Upper lobe of left lung (tissue), 6 donors: Measurements from ENCODE around the gene TTC28. TPM values are rescaled to one million over a fixed set of nuclear protein-coding genes. Genes with fewer than 3 reads are reported as not detected.
A peak's percentile ranks its signal among the peaks of the same experiment; 100 is the strongest.

Experiments used
- ATAC-seq, 2 donors: fragments of 200-7000 bp; cut with Tn5 transposase; one replicate each; pipeline ENCODE4 v1.9.1; 2022; ENCODE audit warnings: mild to moderate bottlenecking in 2 of 2, moderate library complexity in 2 of 2; ENCODE audit not compliant: low FRiP score in 2 of 2
- DNase-seq, 2 donors: peaks; one replicate each; pipeline ENCODE4 v3.0.0-alpha.2; 2019 to 2020
- H3K27ac ChIP-seq, 4 donors: fragments of 200-600 bp; sonication (generic); one replicate each; pipeline ENCODE4 v1.5.1; 2016 to 2019
- H3K27me3 ChIP-seq, 4 donors: fragments of 200-600 bp; sonication (generic); one replicate each; pipeline ENCODE4 v1.5.1; 2017 to 2019
- H3K36me3 ChIP-seq, 4 donors: fragments of 200-600 bp; sonication (generic); one replicate each; pipeline ENCODE4 v1.5.1; 2016 to 2019
- H3K4me1 ChIP-seq, 4 donors: fragments of 200-600 bp; sonication (generic); one replicate each; pipeline ENCODE4 v1.5.1; 2018 to 2019
- H3K4me3 ChIP-seq, 4 donors: fragments of 200-600 bp; sonication (generic); one replicate each; pipeline ENCODE4 v1.5.1; 2017 to 2019; ENCODE audit warnings: mild to moderate bottlenecking in 2 of 4, moderate library complexity in 1 of 4
- H3K9me3 ChIP-seq, 4 donors: fragments of 200-600 bp; sonication (generic); one replicate each; pipeline ENCODE4 v1.5.1; 2018 to 2019
- CTCF ChIP-seq, 6 experiments: fragments of 450-650 bp in 4 of 6; fragments of 200-600 bp in 2 of 6; sonication (generic) in 2 of 6; IDR thresholded peaks; one replicate each; pipeline ENCODE4 v1.5.1; 2016 to 2019; ENCODE audit warnings: antibody characterized with exemption in 6 of 6
- EP300 ChIP-seq, 4 donors: sonication (generic); formaldehyde crosslinking; IDR thresholded peaks; one replicate each; pipeline ENCODE4 v1.5.1; 2017; ENCODE audit warnings: antibody characterized with exemption in 4 of 4, control low read depth in 2 of 4
- POLR2A ChIP-seq, 4 donors: fragments of 450-650 bp; IDR thresholded peaks; one replicate each; pipeline ENCODE4 v1.5.1; 2016 to 2017; ENCODE audit warnings: antibody characterized with exemption in 4 of 4, mild to moderate bottlenecking in 2 of 4
- POLR2AphosphoS5 ChIP-seq, 2 donors: sonication (generic); formaldehyde crosslinking; IDR thresholded peaks; one replicate each; pipeline ENCODE4 v1.5.1; 2017; ENCODE audit warnings: antibody characterized with exemption in 2 of 2
- WGBS, 2 donors: methylation state at CpG; one replicate each; pipeline ENCODE4 v1.1.5; 2017 to 2018; 5-methylcytosine and 5-hydroxymethylcytosine counted together
- total RNA-seq, 6 donors: library from RNA; depleted of rRNA in 4 of 6; stranded (reverse); fragments of >200 nt in 4 of 6; gene quantifications; one replicate each; pipeline versions ENCODE4 v1.1.0 to v1.2.1, GENCODE V29; 2016 to 2021
- donor health status: DM: no; HTN: no; CAD: no; lungs with moderate emphysema.
- donor health status: DM: no; HTN: yes; CAD: no; lungs with severe emphysema.

The TTC28 gene
- total RNA-seq, 6 donors from 2014 or later = 30.1 to 69.4 (median 41.4) TPM

DNA sequence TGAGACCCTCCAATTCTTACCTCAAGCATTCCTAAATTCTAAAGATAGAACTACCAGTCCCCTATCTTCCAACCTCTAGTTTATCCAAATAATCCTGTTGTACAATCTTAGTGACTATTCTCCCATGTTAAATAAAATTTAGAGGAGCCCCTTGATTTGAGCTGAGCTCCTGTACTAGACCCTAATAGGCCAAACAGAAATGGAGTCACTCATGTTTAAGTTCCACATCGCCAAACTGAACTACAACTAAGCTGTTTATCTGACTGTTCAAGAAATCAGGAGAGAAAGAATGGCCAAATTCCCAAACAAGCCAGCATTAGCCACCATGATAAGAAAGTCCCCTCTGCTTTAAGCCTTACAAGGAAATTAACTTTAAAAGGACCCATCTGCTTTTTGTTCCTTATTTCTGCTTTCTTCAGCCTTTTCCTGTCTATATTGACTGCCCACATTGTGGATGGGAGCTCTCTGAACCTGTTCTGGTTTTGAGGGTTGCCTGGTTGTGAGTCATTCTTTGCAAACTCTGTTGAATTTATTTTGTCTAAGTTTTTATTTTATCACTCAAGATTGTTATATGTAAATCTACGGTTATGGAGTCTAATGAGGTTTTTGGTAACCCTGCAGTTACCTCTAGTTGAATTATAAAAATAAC, 90.4 kb downstream of the TTC28 start:
- TF ChIP-seq POLR2A (IDR thresholded peaks at IDR 0.05) (no peak), EP300 (IDR thresholded peaks at IDR 0.05) (no peak), POLR2AphosphoS5 (IDR thresholded peaks at IDR 0.05) (no peak), CTCF (IDR thresholded peaks at IDR 0.05) (no peak)
- Histone ChIP-seq H3K27ac (no peak overlapping the region), H3K36me3 (no peaks in the 10 kb centered on the region), H3K9me3 (no peaks in the 10 kb centered on the region), H3K4me3 (no peak overlapping the region), H3K27me3 (no peaks in the 10 kb centered on the region), H3K4me1 (no peaks in the 10 kb centered on the region)
- 86 to 94% methylated on average over 2 of the region's 2 CpGs for WGBS, 2 donors
- ATAC-seq (no peak), DNase-seq (no peak)

GRCh38 chr22:28585324-28585723, 94.3 kb downstream of the TTC28 start:
- Histone ChIP-seq H3K9me3 (no peaks in the 10 kb centered on the region), H3K36me3 (no peaks in the 10 kb centered on the region), H3K4me1 (no peaks in the 10 kb centered on the region), H3K4me3 (no peak overlapping the region), H3K27me3 (no peaks in the 10 kb centered on the region), H3K27ac (no peak overlapping the region)
- no peak for TF ChIP-seq CTCF (IDR thresholded peaks at IDR 0.05)
- no peak for TF ChIP-seq POLR2AphosphoS5 (IDR thresholded peaks at IDR 0.05)
- no peak for TF ChIP-seq EP300 (IDR thresholded peaks at IDR 0.05)
- TF ChIP-seq POLR2A (IDR thresholded peaks at IDR 0.05) = no peak
- no peak for DNase-seq
- WGBS, 2 donors = 95 to 97% methylated on average over 11 of the region's 11 CpGs
- ATAC-seq = no peak

DNA sequence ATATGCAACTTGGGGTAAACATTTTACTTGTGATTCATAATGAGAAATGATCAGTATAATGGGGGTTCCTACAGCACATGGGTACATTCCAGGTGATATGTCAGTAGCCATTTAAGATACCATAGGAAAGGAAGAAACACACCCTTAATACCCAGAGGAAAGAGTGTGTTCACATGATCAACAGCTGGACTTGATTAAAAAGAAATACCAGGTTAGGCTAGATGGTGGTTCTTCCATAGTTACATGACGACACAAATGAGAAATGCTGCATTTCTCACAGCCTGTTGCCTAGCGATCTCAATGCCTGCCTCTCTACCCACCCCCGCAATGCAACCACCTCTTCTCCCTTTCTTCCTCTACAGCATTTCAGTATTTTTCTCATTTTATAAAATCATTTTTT, 96.8 kb downstream of the TTC28 start:
- Histone ChIP-seq H3K4me3 (no peak overlapping the region), H3K36me3 (no peaks in the 10 kb centered on the region), H3K27me3 (no peaks in the 10 kb centered on the region), H3K9me3 (no peaks in the 10 kb centered on the region), H3K27ac (no peak overlapping the region), H3K4me1 (no peaks in the 10 kb centered on the region)
- TF ChIP-seq POLR2AphosphoS5 (IDR thresholded peaks at IDR 0.05) (no peak), POLR2A (IDR thresholded peaks at IDR 0.05) (no peak), CTCF (IDR thresholded peaks at IDR 0.05) (no peak), EP300 (IDR thresholded peaks at IDR 0.05) (no peak)
- 83 to 85% methylated on average over 3 of the region's 3 CpGs for WGBS, 2 donors
- peak in 1 of 2 donors; percentile 42 for ATAC-seq
- DNase-seq = no peak

DNA sequence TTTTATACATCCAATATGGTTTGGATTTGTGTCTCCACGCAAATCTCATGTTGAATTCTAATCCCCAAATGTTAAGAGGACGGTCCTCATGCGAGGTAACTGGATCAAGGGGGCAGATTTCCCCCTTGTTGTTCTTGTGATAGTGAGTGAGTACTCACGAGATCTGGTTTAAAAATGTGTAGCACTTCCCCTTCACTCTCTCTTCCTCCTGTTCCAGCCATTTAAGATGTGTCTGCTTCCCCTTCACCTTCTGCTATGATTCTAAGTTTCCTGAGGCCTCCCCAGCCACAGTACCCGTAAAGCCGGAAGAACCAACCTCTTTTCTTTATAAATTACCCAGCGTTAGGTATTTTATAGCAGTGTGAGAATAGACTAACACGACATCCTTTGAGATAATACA, 98.6 kb downstream of the TTC28 start:
- DNase-seq (no peak), ATAC-seq (no peak)
- TF ChIP-seq POLR2AphosphoS5 (IDR thresholded peaks at IDR 0.05) (no peak), CTCF (IDR thresholded peaks at IDR 0.05) (no peak), POLR2A (IDR thresholded peaks at IDR 0.05) (no peak), EP300 (IDR thresholded peaks at IDR 0.05) (no peak)
- Histone ChIP-seq H3K9me3 (no peaks in the 10 kb centered on the region), H3K36me3 (no peaks in the 10 kb centered on the region), H3K4me3 (no peak overlapping the region), H3K27me3 (no peaks in the 10 kb centered on the region), H3K27ac (no peak overlapping the region), H3K4me1 (no peaks in the 10 kb centered on the region)
- 77 to 89% methylated on average over 8 of the region's 8 CpGs for WGBS, 2 donors

- 90 to 94% methylated on average over 3 of the region's 3 CpGs for WGBS, 2 donors
- TF ChIP-seq CTCF (IDR thresholded peaks at IDR 0.05) = no peak
- TF ChIP-seq POLR2AphosphoS5 (IDR thresholded peaks at IDR 0.05) = no peak
- TF ChIP-seq POLR2A (IDR thresholded peaks at IDR 0.05) = no peak
- no peak for TF ChIP-seq EP300 (IDR thresholded peaks at IDR 0.05)
- ATAC-seq = no peak
These were observed 103.5 kb downstream of the TTC28 start for GRCh38 chr22:28576162-28576561.

More at GRCh38 chr22:28576162-28576561, 103.5 kb downstream of the TTC28 start:
- H3K9me3 ChIP-seq = no peaks in the 10 kb centered on the region
- H3K36me3 ChIP-seq = no peaks in the 10 kb centered on the region
- DNase-seq = no peak
- H3K27ac ChIP-seq = no peak overlapping the region
- no peaks in the 10 kb centered on the region for H3K27me3 ChIP-seq
- no peaks in the 10 kb centered on the region for H3K4me1 ChIP-seq
- H3K4me3 ChIP-seq = no peak overlapping the region
